ACC112 (cell line): ENCODE results near the gene PBX1.

ENCODE experiments used
- H2AFZ ChIP-seq: fragments of 200-600 bp; sonication (generic); one replicate; pipeline ENCODE4 v1.6.0; 2017; ENCODE audit warnings: antibody characterized with exemption, low read length; ENCODE audit not compliant: unreplicated experiment
- H3K27ac ChIP-seq: fragments of 200-600 bp; sonication (generic); 2 replicates; pipeline ENCODE4 v1.5.1; 2014; ENCODE audit warnings: low read depth, mild to moderate bottlenecking, antibody characterized with exemption, low read length, moderate library complexity
- H3K27me3 ChIP-seq: fragments of 200-600 bp; sonication (generic); 2 replicates; pipeline ENCODE4 v1.6.1; 2014; ENCODE audit warnings: mild to moderate bottlenecking, antibody characterized with exemption, low read length, moderate library complexity, mixed read lengths; ENCODE audit not compliant: insufficient read depth
- H3K36me3 ChIP-seq: fragments of 200-600 bp; sonication (generic); 2 replicates; pipeline ENCODE4 v1.6.1; 2016; ENCODE audit warnings: mild to moderate bottlenecking, antibody characterized with exemption, low read length, moderate library complexity, mixed read lengths; ENCODE audit not compliant: insufficient read depth
- H3K4me1 ChIP-seq: fragments of 200-600 bp; sonication (generic); one replicate; pipeline ENCODE4 v1.6.1; 2016; ENCODE audit warnings: low read length, mixed read lengths; ENCODE audit not compliant: insufficient read depth, unreplicated experiment, control insufficient read depth
- H3K4me3 ChIP-seq: fragments of 200-600 bp; sonication (generic); 2 replicates; pipeline ENCODE4 v1.5.1; 2014; ENCODE audit warnings: mild to moderate bottlenecking, low read depth, low read length
- H3K79me2 ChIP-seq: fragments of 200-600 bp; sonication (generic); one replicate; pipeline ENCODE4 v1.6.0; 2016; ENCODE audit warnings: low read length; ENCODE audit not compliant: control insufficient read depth, unreplicated experiment, insufficient read depth

PBX1 gene

GRCh38 chr1:164846731-164847691 is 288.0 kb downstream of the PBX1 start:
- Histone ChIP-seq H2AFZ (no peak overlapping the region), H3K79me2 (no peaks in the 10 kb centered on the region), H3K27ac (no peak overlapping the region), H3K36me3 (no peaks in the 10 kb centered on the region), H3K27me3 (no peaks in the 10 kb centered on the region), H3K4me1 (no peaks in the 10 kb centered on the region), H3K4me3 (no peak overlapping the region)

- H3K79me2 ChIP-seq: no peaks in the 10 kb centered on the region
- no peak overlapping the region for H2AFZ ChIP-seq
- H3K36me3 ChIP-seq: no peaks in the 10 kb centered on the region
- no peak overlapping the region for H3K4me3 ChIP-seq
- H3K4me1 ChIP-seq: no peaks in the 10 kb centered on the region
- H3K27me3 ChIP-seq: no peaks in the 10 kb centered on the region
- H3K27ac ChIP-seq: no peak overlapping the region
Observed at GRCh38 chr1:164853146-164853545, 294.2 kb downstream of the PBX1 start.

GRCh38 chr1:164855716-164856329 is 296.8 kb downstream of the PBX1 start:
- Histone ChIP-seq H3K4me1 (no peaks in the 10 kb centered on the region), H3K4me3 (no peak overlapping the region), H3K79me2 (no peaks in the 10 kb centered on the region), H3K36me3 (no peaks in the 10 kb centered on the region), H2AFZ (no peak overlapping the region), H3K27me3 (no peaks in the 10 kb centered on the region), H3K27ac (no peak overlapping the region)

- Histone ChIP-seq H2AFZ (no peak overlapping the region), H3K4me1 (no peaks in the 10 kb centered on the region), H3K79me2 (no peaks in the 10 kb centered on the region), H3K4me3 (no peak overlapping the region), H3K27me3 (0 out of 2 replicates have a peak, but pooled peaks cover under 1% of the 10 kb centered on the region), H3K36me3 (no peaks in the 10 kb centered on the region), H3K27ac (no peak overlapping the region)
Observed at GRCh38 chr1:164856381-164856780, 297.4 kb downstream of the PBX1 start.

- Histone ChIP-seq H3K79me2 (no peaks in the 10 kb centered on the region), H3K27ac (no peak overlapping the region), H3K4me1 (no peaks in the 10 kb centered on the region), H2AFZ (no peak overlapping the region), H3K27me3 (0 out of 2 replicates have a peak, but pooled peaks cover 7% of the 10 kb centered on the region), H3K4me3 (no peak overlapping the region), H3K36me3 (no peaks in the 10 kb centered on the region)
Observed at GRCh38 chr1:164857439-164857838, 298.5 kb downstream of the PBX1 start.

- Histone ChIP-seq H3K4me3 (no peak overlapping the region), H2AFZ (no peak overlapping the region), H3K4me1 (no peaks in the 10 kb centered on the region), H3K79me2 (no peaks in the 10 kb centered on the region), H3K27me3 (peaks cover 10% of the 10 kb centered on the region; the same call in 1 of the 2 replicates), H3K36me3 (no peaks in the 10 kb centered on the region), H3K27ac (no peak overlapping the region)
Observed at GRCh38 chr1:164858096-164858632, 299.2 kb downstream of the PBX1 start.

GRCh38 chr1:164861632-164862031 is 302.6 kb downstream of the PBX1 start:
- Histone ChIP-seq H3K79me2 (no peaks in the 10 kb centered on the region), H2AFZ (no peak overlapping the region), H3K4me1 (no peaks in the 10 kb centered on the region), H3K36me3 (no peaks in the 10 kb centered on the region), H3K27me3 (peaks cover 21% of the 10 kb centered on the region; the same call in 1 of the 2 replicates), H3K4me3 (no peak overlapping the region), H3K27ac (no peak overlapping the region)

- Histone ChIP-seq H3K4me1 (no peaks in the 10 kb centered on the region), H3K27ac (no peak overlapping the region), H3K4me3 (no peak overlapping the region), H3K36me3 (no peaks in the 10 kb centered on the region), H3K27me3 (peaks cover 21% of the 10 kb centered on the region; the same call in 1 of the 2 replicates), H2AFZ (no peak overlapping the region), H3K79me2 (no peaks in the 10 kb centered on the region)
Observed at GRCh38 chr1:164863056-164863455, 304.1 kb downstream of the PBX1 start.

GRCh38 chr1:164864161-164864560 is 305.2 kb downstream of the PBX1 start:
- H3K36me3 ChIP-seq: no peaks in the 10 kb centered on the region
- H3K79me2 ChIP-seq: no peaks in the 10 kb centered on the region
- peaks cover 21% of the 10 kb centered on the region; the same call in 1 of the 2 replicates for H3K27me3 ChIP-seq

GRCh38 chr1:164865385-164865784 is 306.4 kb downstream of the PBX1 start:
- Histone ChIP-seq H3K27me3 (peaks cover 21% of the 10 kb centered on the region; the same call in 1 of the 2 replicates), H3K79me2 (no peaks in the 10 kb centered on the region), H3K4me1 (no peaks in the 10 kb centered on the region), H3K36me3 (no peaks in the 10 kb centered on the region), H3K4me3 (no peak overlapping the region), H2AFZ (no peak overlapping the region), H3K27ac (no peak overlapping the region)

More at GRCh38 chr1:164864161-164864560, 305.2 kb downstream of the PBX1 start:
- Histone ChIP-seq H3K27ac (no peak overlapping the region), H2AFZ (no peak overlapping the region), H3K4me1 (no peaks in the 10 kb centered on the region), H3K4me3 (no peak overlapping the region)
